Measurements from ENCODE around the gene HEXIM2.

The HEXIM2 gene

DNA sequence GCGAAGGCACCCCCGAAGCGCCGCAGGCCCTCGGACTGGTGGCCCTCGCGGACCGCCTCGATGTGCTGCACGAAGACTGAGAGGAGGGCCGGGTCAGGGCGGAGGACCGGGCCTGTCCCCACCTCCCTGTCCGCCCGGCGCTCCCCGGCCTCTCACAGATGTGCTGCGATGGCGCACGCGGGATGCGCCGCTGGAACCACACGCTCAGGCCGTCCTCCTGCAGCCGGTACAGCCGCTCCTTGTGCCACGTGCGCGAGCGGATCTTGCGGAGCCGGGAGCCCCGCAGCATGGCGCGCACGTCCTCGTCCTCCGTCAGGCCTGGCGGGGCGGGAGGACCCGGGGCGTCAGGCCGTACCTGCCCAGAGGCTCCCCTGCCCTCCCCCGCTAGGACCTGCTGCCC, 40.6 kb upstream of the HEXIM2 start:
- TF ChIP-seq GATA3 (IDR thresholded peaks at IDR 0.05; ENCODE audit: low read depth, low read length): no peak

DNA sequence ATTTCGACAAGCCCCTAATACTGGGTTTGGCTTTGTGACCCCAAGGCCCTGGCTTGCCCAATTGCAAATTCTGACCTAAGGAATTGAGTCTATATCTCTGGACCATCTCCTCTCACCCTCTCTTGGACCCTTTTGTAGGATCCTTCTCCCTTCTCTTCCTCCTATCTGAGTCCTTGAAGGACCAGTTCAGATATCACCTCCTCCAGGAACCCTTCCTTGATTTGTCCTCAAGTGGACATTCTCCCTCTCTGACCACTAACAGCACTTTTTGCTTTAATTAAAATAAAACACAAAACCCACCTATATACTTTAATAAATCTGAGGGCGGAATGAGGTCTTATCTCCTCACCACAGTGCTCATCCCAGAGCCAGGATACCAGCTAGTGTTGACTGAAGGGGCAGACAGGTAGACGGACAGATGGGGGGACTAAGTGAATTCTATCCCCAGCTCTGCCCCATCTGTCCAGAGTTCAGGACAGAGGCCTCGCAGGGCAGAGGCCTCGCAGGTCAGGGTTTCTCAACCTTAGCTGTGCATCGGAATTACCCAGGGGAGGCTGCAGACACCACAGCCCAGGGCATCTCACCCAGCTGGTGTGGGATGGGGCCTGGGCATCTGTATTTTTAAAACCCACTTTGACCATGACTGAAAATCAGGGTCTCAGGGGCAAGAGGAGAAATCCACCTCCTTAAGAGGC, 38.5 kb upstream of the HEXIM2 start:
- no peak for TF ChIP-seq GATA2 (IDR thresholded peaks at IDR 0.05; ENCODE audit: low read depth, low read length)
- TF ChIP-seq GATA3 (IDR thresholded peaks at IDR 0.05; ENCODE audit: low read depth, low read length): no peak

DNA sequence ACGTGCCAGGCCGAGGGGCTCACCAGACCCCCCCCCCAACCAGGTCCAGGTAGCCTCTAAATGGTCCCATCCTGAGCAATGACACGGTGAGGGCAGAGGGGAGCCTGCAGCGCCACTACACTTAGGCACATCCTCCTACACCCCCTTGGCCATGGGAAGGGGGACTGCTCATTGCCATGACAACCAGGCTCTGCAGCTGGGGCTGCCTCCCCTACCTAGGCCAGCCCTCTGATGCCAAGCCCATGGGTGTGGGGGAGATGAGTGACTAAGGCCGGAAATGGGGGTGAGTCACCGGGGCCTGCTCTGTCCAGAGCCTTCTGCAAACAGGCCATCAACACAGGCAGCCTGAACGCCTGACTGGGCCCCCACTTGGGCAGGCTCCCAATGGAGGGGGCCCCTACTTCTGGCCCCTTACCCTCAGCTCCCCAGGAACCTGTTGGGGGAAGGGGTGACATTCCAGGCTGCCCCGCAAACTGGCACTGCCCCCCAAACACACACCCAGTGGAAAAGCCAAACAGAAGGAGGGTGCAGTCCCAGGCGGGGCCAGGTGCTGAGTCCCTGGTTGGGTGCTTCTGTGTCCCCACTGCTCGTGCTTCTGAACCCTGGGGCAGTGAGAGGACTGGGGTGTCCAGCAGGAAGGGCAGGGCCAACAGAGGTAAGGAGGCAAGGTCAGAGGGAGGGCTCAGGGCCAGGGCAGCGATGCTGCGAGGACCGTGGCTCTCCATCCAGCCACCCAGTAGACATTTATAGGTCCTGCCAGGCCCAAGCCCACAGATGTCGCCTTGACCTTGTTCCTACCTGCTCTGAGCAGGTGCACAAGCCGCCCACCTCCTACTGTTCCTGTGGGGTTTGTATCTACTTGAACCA, 37.5 kb upstream of the HEXIM2 start:
- TF ChIP-seq GATA3 (IDR thresholded peaks at IDR 0.05; ENCODE audit: low read depth, low read length): no peak
- TF ChIP-seq GATA2 (IDR thresholded peaks at IDR 0.05; ENCODE audit: low read depth, low read length): no peak

DNA sequence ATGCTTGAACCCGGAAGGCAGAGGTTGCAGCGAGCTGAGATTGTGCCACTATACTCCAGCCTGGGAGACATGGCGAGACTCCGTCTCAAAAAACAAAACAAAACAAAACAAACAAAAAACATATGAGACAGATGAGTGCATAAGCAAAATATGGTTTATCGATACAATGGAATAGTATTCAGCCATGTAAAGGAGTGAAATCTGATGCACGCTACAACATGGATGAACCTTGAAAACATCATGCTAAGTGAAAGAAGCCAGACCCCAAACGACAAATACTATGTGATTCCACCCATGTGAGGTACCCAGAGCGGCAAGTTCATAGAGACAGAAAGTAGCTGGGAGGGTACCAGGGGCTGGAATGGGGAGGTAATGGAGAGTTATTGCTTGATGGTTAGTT, 36.2 kb upstream of the HEXIM2 start:
- TF ChIP-seq GATA3 (IDR thresholded peaks at IDR 0.05; ENCODE audit: low read depth, low read length): no peak
- TF ChIP-seq GATA2 (IDR thresholded peaks at IDR 0.05; ENCODE audit: low read depth, low read length): no peak

DNA sequence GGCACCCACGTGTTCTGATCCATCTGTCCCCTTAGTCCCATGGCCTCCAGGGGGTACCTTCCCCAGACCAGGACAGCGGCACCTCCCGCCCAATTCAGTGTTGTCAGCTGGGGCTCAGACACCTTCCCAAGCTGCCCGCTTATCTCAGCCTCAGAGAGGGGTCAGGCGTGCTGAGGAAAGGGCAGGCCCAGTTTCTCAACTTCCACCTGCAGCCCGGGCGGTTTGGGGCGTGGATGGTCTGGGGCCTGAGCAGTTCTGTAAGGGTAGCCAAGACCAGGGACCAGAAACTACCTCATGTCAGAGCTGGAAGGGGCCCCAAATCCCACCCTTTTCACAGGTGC, 34.5 kb upstream of the HEXIM2 start:
- TF ChIP-seq GATA2 (IDR thresholded peaks at IDR 0.05; ENCODE audit: low read depth, low read length) (no peak), GATA3 (IDR thresholded peaks at IDR 0.05; ENCODE audit: low read depth, low read length) (no peak)

DNA sequence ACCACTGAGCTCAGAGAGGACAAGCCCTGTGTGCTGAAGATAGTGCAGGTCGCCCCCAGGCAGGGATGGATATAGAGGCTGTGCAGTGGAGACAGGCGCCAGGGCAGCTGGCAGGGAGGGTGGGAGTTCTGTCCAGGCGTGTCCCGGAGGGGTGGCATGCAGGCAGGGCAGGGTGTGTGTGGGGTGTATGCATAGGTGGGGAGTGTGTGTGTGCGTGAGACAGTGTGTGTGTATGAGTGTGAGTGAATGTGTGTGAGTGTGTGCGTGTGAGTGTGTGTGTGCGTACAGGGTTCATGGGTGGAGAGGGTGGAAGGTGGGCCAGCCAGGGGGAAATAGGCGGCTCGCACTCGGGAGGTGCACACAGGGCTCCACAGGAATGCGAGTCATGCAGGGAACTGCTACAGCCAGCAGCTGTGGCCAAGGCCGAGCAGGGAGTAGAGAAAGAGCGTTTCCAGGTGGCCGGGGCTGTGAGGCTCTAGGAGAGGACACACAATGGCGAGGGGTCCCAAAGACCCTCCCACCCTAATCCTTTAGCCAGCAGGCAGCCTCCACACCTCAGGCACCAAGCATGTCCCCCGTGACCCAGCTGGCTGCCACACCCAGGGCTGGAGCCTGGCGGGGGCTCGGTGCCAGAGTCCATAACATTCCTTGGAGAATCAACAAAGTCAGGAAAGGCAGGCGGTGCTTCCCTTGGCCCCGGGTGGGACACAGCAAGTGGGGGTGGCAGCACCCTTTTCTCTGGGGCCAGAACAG, 34.0 kb upstream of the HEXIM2 start:
- TF ChIP-seq GATA2 (IDR thresholded peaks at IDR 0.05; ENCODE audit: low read depth, low read length) (no peak), GATA3 (IDR thresholded peaks at IDR 0.05; ENCODE audit: low read depth, low read length) (no peak)

DNA sequence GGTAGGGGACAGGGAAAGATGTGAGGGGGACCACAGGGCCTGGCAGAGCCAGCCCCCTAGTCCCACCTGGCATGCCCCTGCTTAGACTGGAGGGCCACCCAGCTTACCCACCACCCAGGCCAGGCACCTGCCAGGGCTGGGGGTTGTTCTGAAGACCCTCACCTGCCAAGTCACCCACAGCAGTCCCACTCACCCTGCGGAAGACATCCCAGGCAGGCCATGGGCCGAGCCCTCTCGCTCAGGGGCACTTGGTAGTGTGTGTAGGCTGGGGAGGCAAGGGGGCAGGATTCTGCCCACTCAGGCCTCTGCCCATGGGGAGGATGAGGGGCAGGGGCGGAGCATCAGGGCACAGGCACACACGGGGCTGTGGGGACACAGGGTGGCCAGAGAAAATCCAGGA, 33.3 kb upstream of the HEXIM2 start:
- TF ChIP-seq GATA3 (IDR thresholded peaks at IDR 0.05; ENCODE audit: low read depth, low read length): no peak
- no peak for TF ChIP-seq GATA2 (IDR thresholded peaks at IDR 0.05; ENCODE audit: low read depth, low read length)

DNA sequence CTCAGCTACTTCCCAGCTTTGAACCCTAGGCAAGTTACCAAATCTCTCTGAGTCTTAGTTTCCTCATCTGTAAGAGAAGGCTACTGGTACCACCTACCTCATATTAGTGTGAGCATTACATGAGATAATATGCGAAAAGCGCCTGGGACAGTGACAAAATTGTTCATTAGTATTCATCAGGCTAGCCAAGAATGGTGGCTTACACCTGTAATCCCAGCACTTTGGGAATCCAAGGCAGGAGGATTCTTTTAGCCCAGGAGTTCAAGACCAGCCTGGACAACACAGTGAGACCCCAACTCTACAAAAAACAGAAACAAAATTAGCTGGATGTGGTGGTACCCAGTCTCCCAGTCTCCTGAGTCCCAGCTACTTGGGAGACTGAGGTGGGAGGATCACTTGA, 32.7 kb upstream of the HEXIM2 start:
- TF ChIP-seq GATA3 (IDR thresholded peaks at IDR 0.05; ENCODE audit: low read depth, low read length) (no peak), GATA2 (IDR thresholded peaks at IDR 0.05; ENCODE audit: low read depth, low read length) (no peak)

DNA sequence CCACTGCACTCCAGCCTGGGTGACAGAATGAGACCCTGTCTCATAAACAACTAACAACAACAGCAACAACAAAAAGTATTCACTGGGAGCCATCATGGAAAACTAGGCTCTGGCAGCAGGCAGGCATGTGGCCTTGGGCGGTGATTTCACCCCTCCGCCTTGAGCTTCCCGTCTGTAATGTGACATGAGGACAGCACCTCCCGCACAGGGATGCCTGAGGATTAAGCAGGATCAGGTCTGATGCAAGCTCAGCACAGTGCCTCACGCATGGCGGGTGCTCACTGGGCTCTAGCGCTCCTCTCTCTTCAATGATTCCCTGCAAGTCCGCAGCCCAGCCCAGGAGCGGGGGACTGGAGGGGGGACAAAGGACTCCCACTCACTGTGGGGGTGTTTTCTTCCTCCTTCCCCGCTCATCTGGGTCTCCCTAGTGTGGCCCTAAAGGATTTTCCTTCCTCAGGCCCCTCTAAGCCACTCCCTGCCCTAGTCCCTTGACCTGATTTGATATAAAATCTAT, 32.2 kb upstream of the HEXIM2 start:
- TF ChIP-seq GATA2 (IDR thresholded peaks at IDR 0.05; ENCODE audit: low read depth, low read length) (no peak), GATA3 (IDR thresholded peaks at IDR 0.05; ENCODE audit: low read depth, low read length) (no peak)

DNA sequence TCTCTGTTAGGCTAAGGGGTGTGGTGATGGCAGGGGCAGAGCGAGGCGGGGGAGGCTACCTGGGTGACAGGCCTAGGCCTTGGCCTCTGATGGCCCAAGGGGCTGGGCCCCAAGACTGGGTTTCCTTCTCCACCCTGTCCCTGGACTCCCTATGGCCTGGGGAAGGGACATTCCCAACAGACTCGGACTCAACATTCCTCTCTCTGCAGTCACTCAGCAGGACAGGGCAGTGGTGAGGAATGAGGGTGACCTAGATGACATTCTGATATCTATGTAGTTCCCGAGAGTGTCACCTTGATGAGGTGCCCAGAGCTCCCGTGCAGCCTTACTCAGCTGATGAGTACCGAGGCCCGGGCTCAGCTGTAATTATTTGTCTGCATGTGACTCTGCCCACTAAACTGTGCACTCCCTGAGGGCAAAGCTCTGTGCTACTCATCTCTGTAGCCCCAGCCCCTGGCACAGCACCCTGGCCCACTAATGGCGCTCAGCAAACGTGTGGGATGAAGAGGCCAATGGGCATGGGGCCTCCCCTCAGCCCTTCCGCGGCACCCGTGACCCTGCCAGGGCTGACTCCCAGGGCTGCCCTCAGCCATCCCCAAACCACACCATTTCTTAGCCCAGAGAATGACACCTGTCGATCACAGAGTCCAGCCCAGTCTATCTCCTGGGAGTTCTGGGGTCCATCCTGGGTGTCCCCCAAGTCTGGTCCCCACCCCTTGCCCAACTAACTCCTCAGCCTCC, 31.6 kb upstream of the HEXIM2 start:
- TF ChIP-seq GATA3 (IDR thresholded peaks at IDR 0.05; ENCODE audit: low read depth, low read length) (no peak), GATA2 (IDR thresholded peaks at IDR 0.05; ENCODE audit: low read depth, low read length) (no peak)

DNA sequence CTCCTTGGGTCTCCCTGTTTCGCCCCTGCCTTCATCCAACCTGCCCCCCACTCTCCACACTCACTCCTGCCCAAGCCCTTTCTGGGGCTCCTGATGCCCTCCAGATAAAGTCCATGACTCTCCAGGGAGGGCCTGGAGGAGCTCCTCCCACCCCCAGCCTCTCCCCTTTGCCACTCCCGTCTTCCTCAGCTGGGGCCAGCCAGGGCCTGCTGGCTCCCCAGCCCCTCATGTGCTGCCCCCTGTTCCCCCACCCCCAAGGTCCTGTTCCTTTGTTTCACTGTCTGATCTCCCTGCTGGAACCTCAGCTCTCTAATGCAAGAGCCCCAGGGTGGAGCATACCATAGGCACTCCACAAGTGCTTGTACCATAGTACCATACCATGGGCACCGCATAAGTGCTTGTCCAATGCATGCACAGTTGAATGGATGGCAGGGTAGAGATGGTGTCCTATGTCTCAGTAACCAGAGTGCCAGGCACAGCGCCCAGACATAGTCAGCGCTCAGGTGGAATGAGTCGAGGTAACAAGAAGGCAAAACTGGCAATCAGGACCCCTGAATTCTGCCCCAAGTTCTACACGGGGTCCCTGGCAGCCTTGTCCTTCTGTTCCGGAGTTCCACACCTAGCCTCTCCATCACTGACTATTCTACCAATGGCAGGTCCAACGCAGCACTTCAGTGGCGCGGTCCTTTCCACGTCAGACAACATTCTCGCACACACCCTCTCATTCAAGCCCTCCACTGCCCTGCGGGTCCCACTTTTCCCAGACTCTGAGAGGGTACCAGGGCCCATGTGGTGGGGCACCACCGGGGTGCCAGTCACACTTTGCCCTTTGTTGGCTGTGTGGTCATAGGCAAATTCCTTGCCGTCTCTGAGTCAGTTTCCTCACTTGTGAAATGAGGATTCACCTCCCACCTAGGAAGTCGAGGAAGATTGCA, 30.7 kb upstream of the HEXIM2 start:
- no peak for TF ChIP-seq GATA3 (IDR thresholded peaks at IDR 0.05; ENCODE audit: low read depth, low read length)

DNA sequence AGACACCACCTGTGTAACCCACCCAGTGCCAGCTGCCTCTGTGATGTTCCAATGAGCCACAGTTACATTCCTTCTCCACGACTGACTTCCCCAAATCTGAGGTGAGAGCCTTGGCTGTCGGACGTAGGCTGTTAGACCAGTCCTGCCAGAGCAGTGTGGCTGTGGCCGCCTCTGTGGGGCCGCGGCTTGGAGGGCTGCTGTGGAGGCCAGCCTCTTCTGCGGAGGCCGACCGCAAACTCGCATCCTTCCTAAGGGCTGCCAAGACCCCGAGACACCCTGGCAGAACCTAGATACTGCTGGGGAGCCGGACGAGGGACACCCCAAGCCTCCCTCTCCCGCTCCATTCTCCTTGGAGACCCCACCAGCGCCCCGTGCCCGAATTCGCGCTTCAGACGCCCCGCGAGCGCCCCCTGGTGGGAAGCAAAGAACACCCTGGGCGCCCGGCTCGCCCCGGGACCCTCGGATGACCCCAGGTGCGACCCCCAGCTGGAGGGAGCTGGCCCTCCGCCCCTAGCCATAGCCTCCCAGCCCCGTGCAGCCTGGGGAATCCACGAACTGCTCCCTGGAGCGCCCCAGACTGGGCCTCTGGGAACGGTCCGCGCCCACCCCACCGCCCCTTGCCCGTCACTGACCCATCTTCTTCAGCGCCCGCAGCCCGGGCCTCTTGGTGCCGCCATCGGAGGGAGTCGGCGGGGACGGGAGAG, 29.9 kb upstream of the HEXIM2 start:
- TF ChIP-seq GATA3 (IDR thresholded peaks at IDR 0.05; ENCODE audit: low read depth, low read length): no peak
- no peak for TF ChIP-seq GATA2 (IDR thresholded peaks at IDR 0.05; ENCODE audit: low read depth, low read length)

DNA sequence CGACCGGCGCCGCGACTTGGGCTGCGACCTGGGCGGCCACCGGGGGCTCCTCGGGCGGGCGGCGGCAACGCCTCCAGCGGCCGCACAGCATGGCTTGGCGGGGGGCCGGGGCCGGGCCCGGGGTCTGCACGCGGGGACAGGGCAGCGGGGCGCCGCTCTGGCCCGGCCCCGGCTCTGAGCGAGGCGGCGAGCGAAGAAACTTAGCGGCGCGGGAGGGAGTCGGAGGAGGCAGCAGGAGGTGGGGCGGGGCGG, 29.4 kb upstream of the HEXIM2 start, which contains the start of gene PLCD3:
Gene PLCD3 (minus strand): TSS at position 196 of the 252 bp plus-strand sequence. CDS start 105 bp downstream, at position 91.
- TF ChIP-seq GATA2 (IDR thresholded peaks at IDR 0.05; ENCODE audit: low read depth, low read length): no peak
- no peak for TF ChIP-seq GATA3 (IDR thresholded peaks at IDR 0.05; ENCODE audit: low read depth, low read length)

Data from SH-SY5Y (cell line).